SH-SY5Y (cell line): ENCODE measurements around the gene TEX11.

Experiments used
- GATA2 ChIP-seq: IDR thresholded peaks from 2 replicates; pipeline ENCODE4 v1.6.1; 2011; ENCODE audit warnings: mild to moderate bottlenecking, low read depth, low read length
- GATA3 ChIP-seq: IDR thresholded peaks from 2 replicates; pipeline ENCODE4 v1.6.1; 2011; ENCODE audit warnings: low read depth, mild to moderate bottlenecking, low read length, moderate library complexity

DNA sequence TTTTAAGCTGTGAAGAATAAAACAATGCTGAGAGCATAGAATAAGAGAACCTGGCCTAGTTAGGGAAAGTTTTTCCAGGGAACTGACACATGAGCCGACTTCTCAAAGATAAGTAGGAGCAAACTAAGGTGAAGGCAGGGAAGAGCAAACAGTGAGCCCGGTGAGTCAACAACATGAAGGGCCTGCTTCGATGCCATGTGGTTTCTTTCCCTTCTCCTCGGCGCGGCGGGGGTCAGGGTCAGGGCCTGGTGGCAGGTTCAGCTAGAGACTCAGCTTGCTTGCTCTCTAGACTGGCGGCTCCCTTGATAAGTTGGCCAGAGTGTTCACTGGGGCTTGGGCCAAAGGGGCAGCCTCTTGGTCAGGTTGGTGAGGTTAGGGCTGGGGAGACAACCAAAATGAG is 382.8 kb downstream of the TEX11 start:
- no peak for TF ChIP-seq GATA2
- no peak for TF ChIP-seq GATA3
